OCI-LY7 (cell line): ENCODE measurements around the gene CD74.

Source experiments
- CTCF ChIP-seq: fragments of 200-600 bp; sonication (generic); conservative IDR thresholded peaks from 2 replicates; pipeline ENCODE4 v1.5.1; 2014; ENCODE audit warnings: mild to moderate bottlenecking, antibody characterized with exemption, low read length, moderate library complexity, mixed read lengths
- EZH2phosphoT487 ChIP-seq: fragments of 200-600 bp; sonication (generic); IDR thresholded peaks from 2 replicates; pipeline ENCODE4 v1.6.1; 2018; ENCODE audit warnings: low read depth, borderline replicate concordance, mild to moderate bottlenecking, mixed run types, antibody characterized with exemption, low read length, moderate library complexity, mixed read lengths

- no peak for TF ChIP-seq CTCF
- TF ChIP-seq EZH2phosphoT487: no peak
Measured at GRCh38 chr5:150422758-150423157, 10.0 kb upstream of the CD74 start.
